Ecto neural progenitor cell (in vitro differentiated cells): Measurements from ENCODE around the gene ZNFX1.
"Not testable (repeated sequence)": the region's sequence is repeated elsewhere in the genome, so short reads cannot be mapped to it uniquely, and the experiment has no call there.

Experiments
- DNase-seq: peaks from one replicate; pipeline ENCODE4 v3.0.0-alpha.2; 2018; ENCODE audit warnings: low spot score

ZNFX1 gene

DNA sequence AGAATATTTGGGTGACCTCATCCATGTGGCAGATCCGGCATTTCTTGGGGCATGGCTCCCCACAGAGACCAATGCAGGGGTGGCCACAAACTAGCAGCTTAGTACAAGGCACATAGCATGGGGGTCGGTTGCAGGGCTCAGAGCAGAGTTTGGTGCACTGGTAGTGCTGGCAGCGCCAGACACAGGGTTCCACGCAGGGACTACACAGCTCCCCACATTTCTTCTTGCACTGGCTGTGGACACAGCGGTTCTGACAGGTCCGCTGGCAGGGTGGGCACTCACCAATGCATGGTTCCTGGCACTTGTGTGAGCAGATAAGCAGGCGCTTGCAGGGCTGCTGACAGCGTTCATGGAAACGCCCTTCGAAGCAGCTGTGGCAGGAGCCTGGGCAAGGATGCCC is 29.6 kb downstream of the ZNFX1 start:
- no peak for DNase-seq

- DNase-seq, result no peak
Observed at GRCh38 chr20:49247792-49248191, 30.1 kb downstream of the ZNFX1 start.

- no peak for DNase-seq
Observed at GRCh38 chr20:49247169-49247723, 30.6 kb downstream of the ZNFX1 start.

DNA sequence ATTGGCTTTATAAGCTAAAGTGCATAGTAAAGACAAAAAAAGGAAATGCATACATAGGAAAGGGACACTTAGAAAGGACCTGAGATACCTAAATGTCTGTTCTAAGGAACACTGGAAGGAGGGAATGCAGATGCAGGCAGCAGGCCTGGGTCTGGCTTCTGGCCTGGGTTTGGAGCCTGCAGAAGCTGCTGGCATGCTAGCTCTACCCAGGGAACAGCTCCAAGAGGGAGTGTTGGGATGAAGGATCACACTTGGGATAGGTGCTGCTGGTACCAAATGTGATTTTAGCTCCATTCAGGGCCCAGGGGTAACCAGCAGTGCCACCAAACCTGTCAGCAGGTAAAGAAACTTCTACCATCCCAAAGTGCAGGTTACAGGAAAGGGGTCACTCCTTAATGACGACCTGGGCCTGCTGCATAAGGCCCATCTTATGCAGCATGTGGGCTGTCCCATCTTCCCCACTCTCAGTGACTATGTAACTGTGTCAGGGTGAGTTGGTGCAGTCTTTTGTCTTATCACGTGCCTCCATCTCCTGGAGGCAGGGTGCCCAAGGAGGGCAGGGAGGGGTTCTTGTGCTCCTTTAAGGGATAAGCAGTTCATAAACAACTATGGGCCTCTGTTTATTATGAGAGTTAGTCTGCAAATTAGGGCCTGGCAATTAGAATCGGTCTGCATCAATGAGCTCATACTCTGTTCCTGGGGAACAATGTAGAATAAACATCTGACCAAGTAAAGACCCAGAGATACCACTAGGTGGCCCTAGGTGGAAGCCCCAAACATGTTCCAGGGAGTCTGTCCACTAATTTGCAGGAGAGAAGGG is 31.7 kb downstream of the ZNFX1 start:
- DNase-seq, result no peak

GRCh38 chr20:49237531-49237930 is 40.3 kb downstream of the ZNFX1 start:
- DNase-seq, result no peak

GRCh38 chr20:49236301-49236700 is 41.6 kb downstream of the ZNFX1 start:
- no peak for DNase-seq

DNA sequence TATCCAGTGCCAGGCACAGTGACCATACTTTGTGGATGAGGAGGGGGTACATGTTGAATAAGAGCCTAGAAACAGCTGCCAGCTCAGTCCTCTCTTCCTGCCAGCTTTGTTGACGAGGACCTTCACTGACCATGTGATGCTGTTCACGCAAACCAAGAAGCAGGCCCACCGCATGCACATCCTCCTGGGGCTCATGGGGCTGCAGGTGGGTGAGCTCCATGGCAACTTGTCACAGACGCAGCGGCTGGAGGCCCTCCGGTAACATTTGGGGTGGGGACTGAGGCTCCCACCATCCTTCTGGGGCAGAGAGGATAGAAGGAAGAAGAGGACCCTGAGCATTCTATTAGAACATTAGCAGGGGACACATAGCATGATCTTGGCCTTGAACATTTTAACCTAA is 43.0 kb downstream of the ZNFX1 start:
- no peak for DNase-seq

- DNase-seq, result no peak
Observed at GRCh38 chr20:49233226-49233625, 44.6 kb downstream of the ZNFX1 start.

GRCh38 chr20:49231471-49231870 is 46.4 kb downstream of the ZNFX1 start:
- DNase-seq, result no peak

DNA sequence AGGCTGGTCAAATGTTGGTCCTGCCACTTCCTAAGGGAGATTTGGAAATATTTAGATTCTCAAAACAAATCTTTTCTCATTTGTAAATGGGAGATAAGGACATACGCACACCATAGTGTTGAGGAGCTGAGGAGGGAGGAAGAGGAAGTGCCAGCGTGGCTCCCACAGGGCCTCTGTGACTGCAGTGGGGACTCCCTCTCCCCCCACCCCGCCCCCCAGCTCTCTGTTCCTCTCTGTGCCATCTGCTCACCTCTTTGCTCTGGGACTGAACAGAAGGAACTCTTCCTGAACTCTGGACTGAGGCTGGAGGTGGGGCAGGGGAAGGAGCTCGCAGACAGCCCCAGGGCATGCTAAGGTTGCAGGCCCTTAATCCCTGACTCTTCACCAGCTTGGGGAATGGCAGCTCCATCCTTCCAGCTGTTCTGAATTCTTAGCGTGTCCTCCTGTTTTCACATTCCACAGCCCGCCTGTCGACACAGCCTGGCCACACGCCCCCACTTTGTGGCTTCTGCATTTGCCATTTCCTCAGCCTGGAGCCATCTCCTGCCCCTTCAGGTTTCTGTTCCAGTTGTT is 47.2 kb downstream of the ZNFX1 start:
- DNase-seq, result no peak

DNA sequence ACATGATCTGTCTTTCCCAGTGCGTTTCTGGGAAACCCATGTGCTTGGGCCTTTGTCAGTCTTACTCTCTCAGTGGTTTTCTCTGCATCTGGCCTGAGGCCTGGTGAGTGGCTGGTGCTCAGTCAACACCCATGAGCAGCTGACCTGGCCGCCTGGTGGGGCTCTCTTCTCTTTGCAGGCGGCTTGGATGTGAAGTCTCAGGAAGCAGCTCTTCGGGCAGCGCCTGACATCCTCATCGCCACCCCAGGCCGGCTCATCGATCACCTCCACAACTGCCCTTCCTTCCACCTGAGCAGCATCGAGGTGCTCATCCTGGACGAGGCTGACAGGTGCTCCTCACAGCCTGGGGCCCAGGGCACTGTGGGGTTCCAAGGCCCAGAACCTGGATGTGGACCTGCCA is 47.8 kb downstream of the ZNFX1 start:
- DNase-seq, result no peak

GRCh38 chr20:49229381-49229780 is 48.5 kb downstream of the ZNFX1 start:
- DNase-seq, result no peak

- no peak for DNase-seq
Observed at GRCh38 chr20:49228676-49229075, 49.2 kb downstream of the ZNFX1 start.

DNA sequence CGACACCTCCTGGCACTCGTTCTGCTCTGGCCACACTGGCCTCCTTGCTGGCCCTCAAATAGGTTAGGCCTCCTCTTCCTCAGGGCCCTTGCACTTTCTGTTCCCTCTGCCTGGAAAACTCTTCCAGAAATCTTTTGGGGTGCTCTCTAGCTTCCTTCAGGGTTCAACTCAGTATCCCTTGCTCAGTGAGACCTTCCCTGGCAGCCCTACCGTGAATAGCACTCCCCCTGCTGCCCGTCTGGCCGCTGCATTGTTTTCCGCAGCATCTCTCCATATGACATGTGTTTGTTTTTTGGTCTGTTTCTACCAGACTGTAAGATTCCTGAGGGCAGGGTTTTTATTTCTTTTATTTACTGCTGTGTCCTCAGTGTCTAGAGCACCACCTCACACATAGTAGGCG is 52.0 kb downstream of the ZNFX1 start:
- no peak for DNase-seq

- DNase-seq, result no peak
Observed at GRCh38 chr20:49219924-49220831, 57.7 kb downstream of the ZNFX1 start.

- peak; percentile 96 for DNase-seq
Observed at GRCh38 chr20:49219091-49219923, 58.5 kb downstream of the ZNFX1 start, which contains the start of gene DDX27. Gene DDX27 (plus strand): TSS chr20:49219416. CDS start chr20:49219449, 33 bp downstream.

DNA sequence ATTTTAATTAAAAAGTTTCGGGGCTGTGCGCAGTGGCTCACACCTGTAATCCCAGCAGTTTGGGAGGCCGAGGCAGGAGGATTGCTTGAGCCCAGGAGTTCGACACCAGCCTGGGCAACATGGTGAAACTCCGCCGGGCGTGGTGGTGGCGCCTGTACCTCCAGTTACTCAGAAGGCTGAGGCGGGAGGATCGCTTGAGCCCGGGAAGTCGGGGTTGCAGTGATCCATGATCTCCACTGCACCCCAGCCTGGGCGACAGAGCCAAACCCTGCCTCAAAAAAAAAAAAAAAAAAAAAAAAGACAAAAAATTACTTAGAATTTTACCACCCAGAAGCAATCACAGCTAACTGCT is 59.1 kb downstream of the ZNFX1 start:
- not testable (repeated sequence) for DNase-seq

GRCh38 chr20:49216991-49217578 is 60.8 kb downstream of the ZNFX1 start:
- DNase-seq, result peak; percentile 91

- no peak for DNase-seq
Observed at GRCh38 chr20:49215232-49215631, 62.6 kb downstream of the ZNFX1 start.

DNA sequence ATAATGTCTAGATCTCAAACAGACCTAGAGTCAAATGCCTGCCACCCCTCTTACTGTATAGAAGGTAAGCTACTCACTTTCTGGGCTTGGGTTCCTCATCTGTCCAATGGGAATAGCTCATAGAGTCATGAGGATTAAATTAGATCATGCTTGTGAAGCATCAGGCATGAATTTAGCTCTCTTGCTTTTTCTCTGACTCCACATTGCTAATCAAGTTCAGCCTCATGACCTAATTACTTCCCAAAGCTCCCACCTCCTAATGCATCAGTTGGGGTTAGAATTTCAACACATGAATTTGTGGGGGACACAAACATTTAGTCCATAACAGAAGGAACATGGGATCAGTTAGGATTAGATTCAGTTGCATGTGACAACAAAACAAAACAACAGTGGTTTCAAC is 63.3 kb downstream of the ZNFX1 start:
- DNase-seq, result no peak

DNA sequence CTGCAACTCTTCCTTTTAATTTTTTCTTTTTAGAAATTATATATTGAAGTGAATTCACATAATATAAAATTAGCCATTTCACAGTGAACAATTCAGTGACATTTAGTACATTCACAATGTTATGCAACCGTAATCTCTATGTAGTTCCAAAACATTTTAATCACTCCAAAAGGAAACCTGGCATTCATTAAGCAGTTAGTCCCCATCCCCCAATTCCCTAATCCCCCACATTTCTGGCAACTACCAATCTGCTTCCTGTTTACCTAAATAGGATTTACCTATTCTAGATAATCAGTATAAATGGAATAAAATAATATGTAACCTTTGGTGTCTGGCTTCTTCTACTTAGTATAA is 67.1 kb downstream of the ZNFX1 start:
- no peak for DNase-seq
